Caco-2 (cell line): ENCODE results near the gene USP30. TPM values are rescaled to one million over a fixed set of nuclear protein-coding genes. Genes with fewer than 3 reads are reported as not detected.
"Not testable (repeated sequence)": the region's sequence is repeated elsewhere in the genome, so short reads cannot be mapped to it uniquely, and the experiment has no call there.

ENCODE experiments used
- BruUV-seq: library from RNA; stranded (reverse); fragments of 400-500 nt; replicated peaks from 2 replicates; lab custom pipeline; 2021; lab: Mats Ljungman, UMichigan
- CTCF ChIA-PET: fragments of 300-600 bp; sonication (Branson Sonifier 250); formaldehyde crosslinking; loops from one replicate; lab custom pipeline; 2022; ENCODE audit warnings: antibody characterized with exemption; lab: Charles Lee
- POLR2A ChIA-PET: fragments of 300-600 bp; sonication (Branson Sonifier 250); formaldehyde crosslinking; loops from one replicate; lab custom pipeline; 2022; ENCODE audit warnings: antibody characterized with exemption; lab: Charles Lee
- DNase-seq, 2 experiments: peaks; one replicate each; pipeline versions ENCODE4 v3.0.0 to v3.0.0-alpha.2; 2020 to 2022
- H3K27me3 ChIP-seq: replicated peaks from 2 replicates; pipeline ENCODE4 v1.6.0; 2011; ENCODE audit warnings: low read length; ENCODE audit not compliant: control insufficient read depth, insufficient read depth
- H3K36me3 ChIP-seq: 2 replicates; pipeline ENCODE4 v1.5.1; 2011; ENCODE audit warnings: low read length; ENCODE audit not compliant: control insufficient read depth, insufficient read depth
- H3K4me1 ChIP-seq: fragments of 250-450 bp; sonication (Bioruptor Pico); 2 replicates; pipeline ENCODE4 v1.5.1; 2020; ENCODE audit warnings: mild to moderate bottlenecking
- H3K4me3 ChIP-seq: 2 replicates; pipeline ENCODE4 v1.5.1; 2011; ENCODE audit warnings: low read depth, mild to moderate bottlenecking, control low read depth, low read length
- H3K9me3 ChIP-seq: fragments of 250-450 bp; sonication (Bioruptor Pico); 2 replicates; pipeline ENCODE4 v1.5.1; 2020; ENCODE audit warnings: mild to moderate bottlenecking, moderate library complexity
- H3K27ac Mint-ChIP-seq: one replicate; pipeline ENCODE4 v1.8.0; 2022; ENCODE audit warnings: mixed read lengths; ENCODE audit not compliant: unreplicated experiment
- H3K27me3 Mint-ChIP-seq: one replicate; pipeline ENCODE4 v1.8.0; 2022; ENCODE audit warnings: mixed read lengths; ENCODE audit not compliant: insufficient read depth, unreplicated experiment
- H3K36me3 Mint-ChIP-seq: one replicate; pipeline ENCODE4 v1.8.0; 2022; ENCODE audit warnings: mild to moderate bottlenecking, mixed read lengths; ENCODE audit not compliant: insufficient read depth, unreplicated experiment
- H3K4me1 Mint-ChIP-seq: one replicate; pipeline ENCODE4 v1.8.0; 2022; ENCODE audit warnings: low read depth, mixed read lengths; ENCODE audit not compliant: unreplicated experiment
- H3K4me3 Mint-ChIP-seq: one replicate; pipeline ENCODE4 v1.8.0; 2022; ENCODE audit warnings: mild to moderate bottlenecking, moderate library complexity, mixed read lengths; ENCODE audit not compliant: unreplicated experiment
- H3K9me3 Mint-ChIP-seq: one replicate; pipeline ENCODE4 v1.8.0; 2022; ENCODE audit warnings: mixed read lengths; ENCODE audit not compliant: unreplicated experiment
- CTCF ChIP-seq, 2 experiments: fragments of 200-600 bp in 1 of 2; IDR thresholded peaks; 1 replicate in 1 of 2; 2 replicates in 1 of 2; pipeline versions ENCODE4 v1.5.1 to v1.8.0; 2011 to 2022; ENCODE audit warnings: antibody characterized with exemption in 1 of 2, control low read depth in 1 of 2, inconsistent platforms in 1 of 2, low read depth in 1 of 2, low read length in 1 of 2, mild to moderate bottlenecking in 1 of 2, moderate library complexity in 1 of 2; ENCODE audit not compliant: insufficient read depth in 1 of 2, severe bottlenecking in 1 of 2, unreplicated experiment in 1 of 2
- intact Hi-C: fragments of 100-400 bp; cut with micrococcal nuclease; formaldehyde crosslinking; loops from one replicate; pipeline ENCODE4 v1.10.0; 2022; ENCODE audit not compliant: unreplicated experiment
- total RNA-seq: library from RNA; stranded (reverse); gene quantifications from 2 replicates; pipeline ENCODE4 v1.2.3, GENCODE V29; 2022

Gene USP30
- total RNA-seq, 1 experiment from 2014 or later: 11.9 TPM

- H3K4me3 Mint-ChIP-seq: no peak overlapping the region
- ChIA-PET CTCF (interaction anchor here (0.6 kb wide), 1 partner anchor 207 kb away, joined by 3 read pairs; no protein-coding TSS in a partner anchor), POLR2A (no interaction called here)
- H3K4me1 ChIP-seq: no peaks in the 10 kb centered on the region
- no peak for DNase-seq
- intact Hi-C loops: no loop called here
- no peaks in the 10 kb centered on the region for H3K36me3 Mint-ChIP-seq
- peaks cover 7% of the 10 kb centered on the region for H3K27me3 Mint-ChIP-seq
- no peaks in the 10 kb centered on the region for H3K9me3 ChIP-seq
- H3K4me1 Mint-ChIP-seq: no peaks in the 10 kb centered on the region
- no peaks in the 10 kb centered on the region for H3K9me3 Mint-ChIP-seq
- no peak overlapping the region for H3K4me3 ChIP-seq
- H3K27me3 ChIP-seq: no peaks in the 10 kb centered on the region
- BruUV-seq: no TSS peak
- no peaks in the 10 kb centered on the region for H3K36me3 ChIP-seq
- H3K27ac Mint-ChIP-seq: no peak overlapping the region
- TF ChIP-seq CTCF (IDR thresholded peaks at IDR 0.05; ENCODE audit: insufficient read depth in 1 of 2, low read depth in 1 of 2, low read length in 1 of 2, severe bottlenecking in 1 of 2, unreplicated experiment in 1 of 2): no peak
Observed at GRCh38 chr12:109044241-109044640, 8.1 kb upstream of the USP30 start.

GRCh38 chr12:109047081-109047805, 5.1 kb upstream of the USP30 start:
- no peak for DNase-seq
- no TSS peak for BruUV-seq
- H3K4me1 Mint-ChIP-seq: no peaks in the 10 kb centered on the region
- ChIA-PET CTCF (no interaction called here), POLR2A (no interaction called here)
- no peaks in the 10 kb centered on the region for H3K9me3 Mint-ChIP-seq
- no peak for TF ChIP-seq CTCF (IDR thresholded peaks at IDR 0.05; ENCODE audit: insufficient read depth in 1 of 2, low read depth in 1 of 2, low read length in 1 of 2, severe bottlenecking in 1 of 2, unreplicated experiment in 1 of 2)
- H3K36me3 Mint-ChIP-seq: no peaks in the 10 kb centered on the region
- H3K4me1 ChIP-seq: no peaks in the 10 kb centered on the region
- H3K9me3 ChIP-seq: no peaks in the 10 kb centered on the region
- peaks cover 7% of the 10 kb centered on the region for H3K27me3 Mint-ChIP-seq
- H3K27me3 ChIP-seq: no peaks in the 10 kb centered on the region
- H3K4me3 ChIP-seq: no peak overlapping the region
- no peak overlapping the region for H3K27ac Mint-ChIP-seq
- H3K4me3 Mint-ChIP-seq: no peak overlapping the region
- intact Hi-C loops: no loop called here
- H3K36me3 ChIP-seq: no peaks in the 10 kb centered on the region

- H3K9me3 Mint-ChIP-seq, H3K9me3 ChIP-seq, H3K36me3 ChIP-seq, intact Hi-C loops, H3K4me1 Mint-ChIP-seq, POLR2A ChIA-PET, H3K27me3 Mint-ChIP-seq, H3K4me3 Mint-ChIP-seq, H3K36me3 Mint-ChIP-seq, H3K27me3 ChIP-seq, CTCF ChIA-PET, H3K4me1 ChIP-seq, H3K27ac Mint-ChIP-seq, BruUV-seq, H3K4me3 ChIP-seq, DNase-seq: not testable (repeated sequence)
Observed at GRCh38 chr12:109048706-109049105, 3.7 kb upstream of the USP30 start.

- H3K36me3 Mint-ChIP-seq, intact Hi-C loops: not testable (repeated sequence)
Observed at GRCh38 chr12:109049794-109050193, 2.6 kb upstream of the USP30 start.

More at GRCh38 chr12:109049794-109050193, 2.6 kb upstream of the USP30 start:
- BruUV-seq, H3K9me3 Mint-ChIP-seq, H3K4me3 ChIP-seq, H3K27me3 ChIP-seq, H3K4me1 ChIP-seq, CTCF ChIA-PET, H3K27ac Mint-ChIP-seq, H3K27me3 Mint-ChIP-seq, H3K36me3 ChIP-seq, DNase-seq, H3K4me3 Mint-ChIP-seq, H3K4me1 Mint-ChIP-seq, H3K9me3 ChIP-seq, POLR2A ChIA-PET: not testable (repeated sequence)
